ENCODE measurements around the gene CDK13.

DNA sequence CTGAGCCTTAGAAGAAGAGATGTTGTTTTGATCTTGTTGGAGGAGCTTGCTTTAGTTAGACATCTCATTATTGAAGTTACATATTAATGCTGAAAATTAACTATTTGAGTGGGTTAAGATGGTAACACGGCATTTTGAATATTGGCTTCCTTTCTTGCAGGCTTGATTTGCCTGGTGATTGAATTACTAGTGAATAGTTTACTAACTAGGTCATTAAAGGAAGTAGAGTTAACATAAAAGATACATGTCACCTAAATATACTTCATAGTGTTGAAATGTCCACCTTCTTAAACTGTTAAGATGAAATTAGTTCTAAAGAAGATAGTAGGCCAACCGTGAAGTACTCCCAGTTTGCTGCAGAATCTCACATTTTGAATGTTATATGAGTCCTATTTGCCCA is 165.9 kb downstream of the CDK13 start:
- TF ChIP-seq, protein P1, sequence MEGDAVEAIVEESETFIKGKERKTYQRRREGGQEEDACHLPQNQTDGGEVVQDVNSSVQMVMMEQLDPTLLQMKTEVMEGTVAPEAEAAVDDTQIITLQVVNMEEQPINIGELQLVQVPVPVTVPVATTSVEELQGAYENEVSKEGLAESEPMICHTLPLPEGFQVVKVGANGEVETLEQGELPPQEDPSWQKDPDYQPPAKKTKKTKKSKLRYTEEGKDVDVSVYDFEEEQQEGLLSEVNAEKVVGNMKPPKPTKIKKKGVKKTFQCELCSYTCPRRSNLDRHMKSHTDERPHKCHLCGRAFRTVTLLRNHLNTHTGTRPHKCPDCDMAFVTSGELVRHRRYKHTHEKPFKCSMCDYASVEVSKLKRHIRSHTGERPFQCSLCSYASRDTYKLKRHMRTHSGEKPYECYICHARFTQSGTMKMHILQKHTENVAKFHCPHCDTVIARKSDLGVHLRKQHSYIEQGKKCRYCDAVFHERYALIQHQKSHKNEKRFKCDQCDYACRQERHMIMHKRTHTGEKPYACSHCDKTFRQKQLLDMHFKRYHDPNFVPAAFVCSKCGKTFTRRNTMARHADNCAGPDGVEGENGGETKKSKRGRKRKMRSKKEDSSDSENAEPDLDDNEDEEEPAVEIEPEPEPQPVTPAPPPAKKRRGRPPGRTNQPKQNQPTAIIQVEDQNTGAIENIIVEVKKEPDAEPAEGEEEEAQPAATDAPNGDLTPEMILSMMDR (IDR thresholded peaks at IDR 0.05) = no peak
- TF ChIP-seq POLR2A (IDR thresholded peaks at IDR 0.05) = no peak
- no peak for TF ChIP-seq POLR2AphosphoS5 (IDR thresholded peaks at IDR 0.05)
